IMR-90 (cell line): ENCODE measurements around the gene NBPF1.
"Not testable (repeated sequence)": the region's sequence is repeated elsewhere in the genome, so short reads cannot be mapped to it uniquely, and the experiment has no call there.

Experiments
- CTCF ChIP-seq: conservative IDR thresholded peaks from 2 replicates; pipeline ENCODE4 v1.5.1; 2012; ENCODE audit warnings: mild to moderate bottlenecking, low read depth, low read length, improper control_type of control experiment
- RAD21 ChIP-seq: IDR thresholded peaks from 2 replicates; pipeline ENCODE4 v1.6.1; 2012; ENCODE audit warnings: low read length, improper control_type of control experiment
- SMC3 ChIP-seq: fragments of 150-350 bp; IDR thresholded peaks from 2 replicates; pipeline ENCODE4 v1.6.1; 2016; ENCODE audit warnings: low read depth, mild to moderate bottlenecking, antibody characterized with exemption, low read length, moderate library complexity

GRCh38 chr1:16540421-16540893, 72.9 kb downstream of the NBPF1 start:
- not testable (repeated sequence) for TF ChIP-seq CTCF, RAD21, SMC3
